Measurements from ENCODE around the gene TP53BP2.
"Not testable (repeated sequence)": the region's sequence is repeated elsewhere in the genome, so short reads cannot be mapped to it uniquely, and the experiment has no call there.

GRCh38 chr1:223889319-223889718 is 43.6 kb upstream of the TP53BP2 start:
- TF ChIP-seq CTCF, POLR2A (IDR thresholded peaks at IDR 0.05): not testable (repeated sequence)

Data from Peyer's patch (tissue), 4 donors.